Coronary artery (tissue), 2 donors: Measurements from ENCODE around the gene SLC24A3.

ENCODE experiments used
- DNase-seq: peaks from one replicate; pipeline ENCODE4 v3.0.0-alpha.2; 2017; ENCODE audit warnings: low spot score
- H3K27ac ChIP-seq, 2 donors: fragments of 200-600 bp; sonication (generic); one replicate each; pipeline ENCODE4 v1.5.1; 2016 to 2019
- H3K4me3 ChIP-seq: fragments of 200-600 bp; sonication (generic); 2 replicates; pipeline ENCODE4 v1.5.1; 2016; ENCODE audit warnings: mild to moderate bottlenecking, moderate library complexity
- TF ChIP-seq, protein P1 (sequence below): fragments of 200-600 bp; sonication (generic); IDR thresholded peaks from one replicate; pipeline ENCODE4 v1.5.1; 2019; ENCODE audit warnings: antibody characterized with exemption

The SLC24A3 gene

DNA sequence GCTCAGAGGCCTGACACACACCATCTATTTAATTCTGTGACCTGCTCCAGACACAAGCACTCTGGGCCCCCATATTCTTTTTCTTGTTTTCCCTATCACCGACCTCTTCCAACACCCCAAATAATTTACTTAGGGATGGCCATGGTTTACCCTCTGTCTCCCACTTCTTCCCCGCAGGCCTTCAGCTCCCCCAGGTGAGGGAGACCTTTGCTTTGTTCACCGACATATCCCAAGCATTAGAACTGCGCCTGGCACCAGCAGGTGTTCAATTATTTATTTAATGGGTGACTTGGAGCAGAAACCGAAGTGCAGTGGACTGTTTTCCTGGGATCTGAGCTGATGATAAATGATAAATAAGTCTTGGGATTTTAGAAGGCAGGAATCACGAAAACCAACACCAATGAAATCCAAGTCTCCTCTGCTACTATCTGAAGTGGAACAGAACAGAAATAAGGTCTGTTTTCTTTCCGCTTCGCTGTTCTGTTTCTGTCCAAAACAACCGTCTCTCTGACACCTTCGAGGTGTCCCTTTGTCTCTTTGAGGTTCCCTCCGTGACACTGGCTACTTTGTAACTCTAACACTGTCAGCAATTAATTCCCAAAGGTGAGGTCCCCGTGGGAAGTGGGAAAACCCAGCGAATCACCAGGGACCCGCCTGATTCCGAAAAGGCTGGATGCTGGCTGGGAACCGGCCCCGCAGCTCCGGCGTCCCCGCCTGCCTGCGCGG lies 544.5 kb downstream of the SLC24A3 start:
- peak overlapping the region; percentile 92 to 97 for H3K27ac ChIP-seq
- DNase-seq: peak; percentile 53
- H3K4me3 ChIP-seq: peak overlapping the region; percentile 79
- TF ChIP-seq, protein P1, sequence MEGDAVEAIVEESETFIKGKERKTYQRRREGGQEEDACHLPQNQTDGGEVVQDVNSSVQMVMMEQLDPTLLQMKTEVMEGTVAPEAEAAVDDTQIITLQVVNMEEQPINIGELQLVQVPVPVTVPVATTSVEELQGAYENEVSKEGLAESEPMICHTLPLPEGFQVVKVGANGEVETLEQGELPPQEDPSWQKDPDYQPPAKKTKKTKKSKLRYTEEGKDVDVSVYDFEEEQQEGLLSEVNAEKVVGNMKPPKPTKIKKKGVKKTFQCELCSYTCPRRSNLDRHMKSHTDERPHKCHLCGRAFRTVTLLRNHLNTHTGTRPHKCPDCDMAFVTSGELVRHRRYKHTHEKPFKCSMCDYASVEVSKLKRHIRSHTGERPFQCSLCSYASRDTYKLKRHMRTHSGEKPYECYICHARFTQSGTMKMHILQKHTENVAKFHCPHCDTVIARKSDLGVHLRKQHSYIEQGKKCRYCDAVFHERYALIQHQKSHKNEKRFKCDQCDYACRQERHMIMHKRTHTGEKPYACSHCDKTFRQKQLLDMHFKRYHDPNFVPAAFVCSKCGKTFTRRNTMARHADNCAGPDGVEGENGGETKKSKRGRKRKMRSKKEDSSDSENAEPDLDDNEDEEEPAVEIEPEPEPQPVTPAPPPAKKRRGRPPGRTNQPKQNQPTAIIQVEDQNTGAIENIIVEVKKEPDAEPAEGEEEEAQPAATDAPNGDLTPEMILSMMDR: no peak

- DNase-seq: peak; percentile 92
- peak overlapping the region; percentile 92 to 97 for H3K27ac ChIP-seq
- TF ChIP-seq, protein P1: no peak
- H3K4me3 ChIP-seq: peak overlapping the region; percentile 79
These were observed 545.2 kb downstream of the SLC24A3 start for GRCh38 chr20:19757487-19758132.

DNA sequence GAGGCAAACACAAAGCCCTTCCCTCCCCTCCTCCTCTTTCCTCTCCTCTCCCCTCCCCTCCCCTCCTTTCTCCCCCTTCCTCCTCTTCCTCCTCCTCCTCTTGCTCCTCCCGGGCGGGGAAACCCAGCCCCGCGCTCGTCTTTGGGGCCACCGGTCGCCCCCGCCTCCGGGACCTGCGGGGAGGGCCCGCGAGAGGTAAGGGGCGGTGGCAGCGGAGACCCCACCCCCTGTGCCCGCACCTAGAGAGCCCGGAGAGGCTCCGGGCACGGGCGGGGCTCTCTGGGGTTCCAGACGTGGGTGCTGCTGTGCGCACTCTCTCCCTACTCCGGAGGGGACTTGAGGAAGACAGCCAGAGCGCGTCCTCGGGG lies 545.7 kb downstream of the SLC24A3 start, which contains the start of gene RIN2:
TSS of gene RIN2 (plus strand) at position 126 of the 368 bp plus-strand sequence. CDS start 131,344 bp downstream, outside the sequence.
- DNase-seq: peak; percentile 79
- peak within 1 kb of the TSS; percentile 92 to 97 for H3K27ac ChIP-seq
- TF ChIP-seq, protein P1: no peak
- peak within 1 kb of the TSS; percentile 79 for H3K4me3 ChIP-seq

DNA sequence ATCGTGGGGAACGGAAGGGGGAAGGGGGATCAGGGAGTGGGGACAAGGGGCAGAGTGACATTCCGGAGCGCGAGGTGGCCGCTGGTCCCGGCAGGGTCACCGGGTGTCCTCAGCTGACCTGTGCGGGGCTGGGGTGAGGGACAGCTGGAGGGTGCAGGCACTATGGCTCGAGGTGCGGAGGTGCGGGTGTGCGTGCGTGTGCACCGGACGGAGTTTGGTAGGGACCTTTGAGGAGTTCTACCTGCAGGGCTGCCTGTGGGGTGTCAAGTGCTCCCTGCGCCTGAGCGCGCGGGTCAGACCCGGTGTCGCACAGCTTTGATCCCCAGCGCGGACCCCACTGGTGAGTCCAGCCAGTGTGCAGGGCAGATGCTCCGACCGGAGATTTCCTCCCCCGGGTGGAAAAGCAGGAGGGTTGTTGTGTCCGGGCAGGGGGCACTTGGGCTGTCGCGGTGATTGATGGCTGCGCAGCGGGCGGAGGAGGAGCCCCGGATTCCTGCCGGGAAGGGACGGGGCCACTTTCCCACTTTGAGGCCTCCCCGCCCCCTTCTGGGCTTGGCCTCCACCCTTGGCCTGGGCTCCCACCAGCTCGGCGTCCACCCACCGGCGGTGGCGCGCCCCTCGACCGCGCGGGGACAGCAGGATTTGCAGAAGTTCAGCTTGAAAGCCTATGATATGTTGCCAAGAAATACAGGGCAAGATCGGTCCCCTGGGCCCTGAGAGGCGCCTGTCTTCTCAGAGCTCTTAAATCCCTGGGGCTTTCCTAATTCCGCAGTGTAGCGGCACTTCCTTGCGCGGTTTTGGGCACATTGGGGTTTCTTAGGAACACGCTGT lies 546.3 kb downstream of the SLC24A3 start:
- Histone ChIP-seq H3K27ac (peak overlapping the region; percentile 92 to 97), H3K4me3 (peak overlapping the region; percentile 79)
- DNase-seq: peak; percentile 84
- TF ChIP-seq, protein P1: no peak

DNA sequence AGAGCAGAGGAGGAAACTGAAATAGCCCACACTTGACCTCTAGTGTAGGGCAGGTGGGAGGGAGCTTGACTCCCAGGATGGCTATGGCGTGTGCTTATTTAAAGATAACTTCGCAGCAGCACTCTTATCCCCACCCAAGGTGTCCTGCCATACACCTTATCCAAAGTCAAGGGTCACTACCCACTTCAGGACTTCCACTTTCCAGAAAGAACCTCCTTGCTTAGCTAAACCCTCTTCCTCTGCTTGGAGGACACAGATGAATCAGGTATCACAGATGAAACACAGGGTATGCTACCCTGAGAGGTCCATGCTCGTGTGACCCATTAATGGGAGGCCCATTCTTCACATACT lies 547.9 kb downstream of the SLC24A3 start:
- H3K4me3 ChIP-seq: peak overlapping the region; percentile 79
- peak overlapping the region in 1 of 2 donors; percentile 97 for H3K27ac ChIP-seq
- TF ChIP-seq, protein P1: no peak
- DNase-seq: peak; percentile 43

DNA sequence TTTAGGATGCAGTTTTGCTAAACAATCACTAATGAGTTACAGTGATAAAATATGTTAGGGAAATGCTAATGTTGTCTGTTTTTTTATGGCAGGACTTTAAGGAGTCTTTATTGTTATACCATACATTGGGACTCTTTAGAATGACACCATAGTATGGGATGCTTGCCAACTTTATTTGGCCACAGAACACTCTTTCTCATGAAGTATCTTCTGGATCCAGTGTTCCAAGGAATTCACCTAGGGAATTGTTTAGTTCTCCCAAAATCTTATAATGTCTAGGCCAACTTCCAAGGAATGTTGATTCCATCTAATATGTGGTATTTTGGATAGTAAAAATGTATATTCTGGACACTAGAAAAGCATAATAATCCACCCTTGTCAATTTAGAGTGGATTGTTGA lies 548.9 kb downstream of the SLC24A3 start:
- TF ChIP-seq, protein P1: no peak
- Histone ChIP-seq H3K27ac (no peak overlapping the region), H3K4me3 (no peak overlapping the region)
- no peak for DNase-seq
